ENCODE results near the gene TAC1.
"Not testable (repeated sequence)": the region's sequence is repeated elsewhere in the genome, so short reads cannot be mapped to it uniquely, and the experiment has no call there.

Gene TAC1

GRCh38 chr7:97771576-97771975 is 39.7 kb downstream of the TAC1 start:
- Histone ChIP-seq H2AFZ (ENCODE audit: low read length) (no peak overlapping the region), H3K4me3 (ENCODE audit: low read length, poor library complexity, severe bottlenecking) (no peak overlapping the region), H3K79me2 (ENCODE audit: insufficient read depth, low read length) (no peaks in the 10 kb centered on the region), H3K4me1 (ENCODE audit: insufficient read depth, low read length, poor library complexity, severe bottlenecking) (no peaks in the 10 kb centered on the region), H4K20me1 (ENCODE audit: insufficient read depth, low read length, poor library complexity, severe bottlenecking) (no peaks in the 10 kb centered on the region), H3K9me3 (ENCODE audit: insufficient read depth, low read depth, low read length) (no peaks in the 10 kb centered on the region), H3K9me2 (replicated peaks; ENCODE audit: low read depth, low read length) (no peaks in the 10 kb centered on the region), H3F3A (ENCODE audit: low read depth) (no peaks in the 10 kb centered on the region), H3K36me3 (ENCODE audit: insufficient read depth, low read length) (no peaks in the 10 kb centered on the region), H3K4me2 (ENCODE audit: low read depth, low read length, poor library complexity, severe bottlenecking) (no peak overlapping the region), H3K27me3 (ENCODE audit: insufficient read depth, low read length, poor library complexity, severe bottlenecking) (no peaks in the 10 kb centered on the region), H3K9ac (ENCODE audit: low read depth, low read length, poor library complexity, severe bottlenecking) (no peak overlapping the region)
- no peak for TF ChIP-seq EZH2phosphoT487 (IDR thresholded peaks at IDR 0.05; ENCODE audit: borderline replicate concordance)
- TF ChIP-seq CTCF (conservative IDR thresholded peaks at IDR 0.05; ENCODE audit: low read length), result no peak

- H2AFZ ChIP-seq (ENCODE audit: low read length), result no peak overlapping the region
- H4K20me1 ChIP-seq (ENCODE audit: insufficient read depth, low read length, poor library complexity, severe bottlenecking), result no peaks in the 10 kb centered on the region
- TF ChIP-seq CTCF (conservative IDR thresholded peaks at IDR 0.05; ENCODE audit: low read length), result no peak
- no peak overlapping the region for H3K9ac ChIP-seq (ENCODE audit: low read depth, low read length, poor library complexity, severe bottlenecking)
- no peaks in the 10 kb centered on the region for H3K9me2 ChIP-seq (replicated peaks; ENCODE audit: low read depth, low read length)
- H3K4me1 ChIP-seq (ENCODE audit: insufficient read depth, low read length, poor library complexity, severe bottlenecking), result no peaks in the 10 kb centered on the region
- H3K79me2 ChIP-seq (ENCODE audit: insufficient read depth, low read length), result no peaks in the 10 kb centered on the region
- no peaks in the 10 kb centered on the region for H3F3A ChIP-seq (ENCODE audit: low read depth)
- H3K36me3 ChIP-seq (ENCODE audit: insufficient read depth, low read length), result no peaks in the 10 kb centered on the region
- no peaks in the 10 kb centered on the region for H3K9me3 ChIP-seq (ENCODE audit: insufficient read depth, low read depth, low read length)
- H3K4me3 ChIP-seq (ENCODE audit: low read length, poor library complexity, severe bottlenecking), result no peak overlapping the region
- H3K27me3 ChIP-seq (ENCODE audit: insufficient read depth, low read length, poor library complexity, severe bottlenecking), result no peaks in the 10 kb centered on the region
- H3K4me2 ChIP-seq (ENCODE audit: low read depth, low read length, poor library complexity, severe bottlenecking), result no peak overlapping the region
These were observed 40.4 kb downstream of the TAC1 start for GRCh38 chr7:97772045-97772901.

- H3K9me2 ChIP-seq (replicated peaks; ENCODE audit: low read depth, low read length); H3K9me3 ChIP-seq (ENCODE audit: insufficient read depth, low read depth, low read length); H4K20me1 ChIP-seq (ENCODE audit: insufficient read depth, low read length, poor library complexity, severe bottlenecking); H3F3A ChIP-seq (ENCODE audit: low read depth); H3K4me3 ChIP-seq (ENCODE audit: low read length, poor library complexity, severe bottlenecking); H2AFZ ChIP-seq (ENCODE audit: low read length); H3K36me3 ChIP-seq (ENCODE audit: insufficient read depth, low read length); H3K4me2 ChIP-seq (ENCODE audit: low read depth, low read length, poor library complexity, severe bottlenecking); H3K79me2 ChIP-seq (ENCODE audit: insufficient read depth, low read length); H3K9ac ChIP-seq (ENCODE audit: low read depth, low read length, poor library complexity, severe bottlenecking); H3K27me3 ChIP-seq (ENCODE audit: insufficient read depth, low read length, poor library complexity, severe bottlenecking); H3K4me1 ChIP-seq (ENCODE audit: insufficient read depth, low read length, poor library complexity, severe bottlenecking): not testable (repeated sequence)
These were observed 54.5 kb downstream of the TAC1 start for GRCh38 chr7:97786398-97786797.
